Neutrophil (primary cell): ENCODE measurements around the gene GNG7.
"Not testable (repeated sequence)": the region's sequence is repeated elsewhere in the genome, so short reads cannot be mapped to it uniquely, and the experiment has no call there.

ENCODE experiments used
- H3K27ac ChIP-seq: fragments of 200-600 bp; sonication (generic); 2 replicates; pipeline ENCODE4 v1.5.1; 2016; ENCODE audit warnings: mild to moderate bottlenecking, moderate library complexity
- H3K27me3 ChIP-seq: fragments of 200-600 bp; sonication (generic); 2 replicates; pipeline ENCODE4 v1.6.0; 2016; ENCODE audit warnings: mild to moderate bottlenecking
- H3K36me3 ChIP-seq: fragments of 200-600 bp; sonication (generic); 2 replicates; pipeline ENCODE4 v1.5.1; 2017
- H3K4me1 ChIP-seq, 2 experiments: fragments of 200-600 bp in 1 of 2; sonication (generic) in 1 of 2; 1 replicate in 1 of 2; 2 replicates in 1 of 2; pipeline versions ENCODE4 v1.5.1 to v1.6.1; 2013 to 2016; ENCODE audit warnings: low read depth in 1 of 2, low read length in 1 of 2, mild to moderate bottlenecking in 1 of 2, moderate library complexity in 1 of 2; ENCODE audit not compliant: control insufficient read depth in 1 of 2, insufficient read depth in 1 of 2
- H3K4me3 ChIP-seq, 2 experiments: fragments of 200-600 bp in 1 of 2; sonication (generic) in 1 of 2; 1 replicate in 1 of 2; 2 replicates in 1 of 2; pipeline ENCODE4 v1.5.1; 2013 to 2016; ENCODE audit warnings: low read depth in 1 of 2, low read length in 1 of 2, mild to moderate bottlenecking in 1 of 2, moderate library complexity in 1 of 2
- H3K9me3 ChIP-seq: fragments of 200-600 bp; sonication (generic); 2 replicates; pipeline ENCODE4 v1.5.1; 2016
- CTCF ChIP-seq: fragments of 200-600 bp; sonication (generic); IDR thresholded peaks from 2 replicates; pipeline ENCODE4 v1.5.1; 2016; ENCODE audit warnings: antibody characterized with exemption

The GNG7 gene

GRCh38 chr19:2536461-2536860, 166.0 kb downstream of the GNG7 start:
- no peaks in the 10 kb centered on the region for H3K27me3 ChIP-seq
- H3K9me3 ChIP-seq: no peaks in the 10 kb centered on the region
- H3K4me1 ChIP-seq: no peaks in the 10 kb centered on the region
- H3K36me3 ChIP-seq: no peaks in the 10 kb centered on the region
- H3K27ac ChIP-seq: no peak overlapping the region
- no peak overlapping the region for H3K4me3 ChIP-seq
- no peak for TF ChIP-seq CTCF

- H3K27me3 ChIP-seq: no peaks in the 10 kb centered on the region
- H3K36me3 ChIP-seq: no peaks in the 10 kb centered on the region
- H3K27ac ChIP-seq: no peak overlapping the region
- H3K9me3 ChIP-seq: no peaks in the 10 kb centered on the region
- no peak overlapping the region for H3K4me3 ChIP-seq
- no peaks in the 10 kb centered on the region for H3K4me1 ChIP-seq
- TF ChIP-seq CTCF: no peak
Observed at GRCh38 chr19:2534423-2535013, 168.0 kb downstream of the GNG7 start.

GRCh38 chr19:2533686-2534422, 168.6 kb downstream of the GNG7 start:
- H3K4me3 ChIP-seq: no peak overlapping the region
- H3K9me3 ChIP-seq: no peaks in the 10 kb centered on the region
- no peaks in the 10 kb centered on the region for H3K36me3 ChIP-seq
- peaks cover 0 to under 1% of the 10 kb centered on the region in 2 experiments for H3K4me1 ChIP-seq
- H3K27ac ChIP-seq: no peak overlapping the region
- TF ChIP-seq CTCF: no peak
- H3K27me3 ChIP-seq: no peaks in the 10 kb centered on the region

- TF ChIP-seq CTCF: no peak
- no peaks in the 10 kb centered on the region for H3K9me3 ChIP-seq
- no peaks in the 10 kb centered on the region for H3K27me3 ChIP-seq
- no peaks in the 10 kb centered on the region for H3K36me3 ChIP-seq
- H3K4me3 ChIP-seq: no peak overlapping the region
- H3K27ac ChIP-seq: no peak overlapping the region
- H3K4me1 ChIP-seq: peaks cover 0 to 3% of the 10 kb centered on the region in 2 experiments
Observed at GRCh38 chr19:2533072-2533425, 169.4 kb downstream of the GNG7 start.

- H3K27ac ChIP-seq: no peak overlapping the region
- H3K4me3 ChIP-seq: no peak overlapping the region
- no peaks in the 10 kb centered on the region for H3K9me3 ChIP-seq
- peaks cover 0 to 3% of the 10 kb centered on the region in 2 experiments for H3K4me1 ChIP-seq
- no peak for TF ChIP-seq CTCF
- no peaks in the 10 kb centered on the region for H3K36me3 ChIP-seq
- no peaks in the 10 kb centered on the region for H3K27me3 ChIP-seq
Observed at GRCh38 chr19:2532252-2533071, 170.0 kb downstream of the GNG7 start.

GRCh38 chr19:2529942-2530341, 172.6 kb downstream of the GNG7 start:
- H3K27me3 ChIP-seq, H3K36me3 ChIP-seq, H3K27ac ChIP-seq, H3K4me3 ChIP-seq, H3K9me3 ChIP-seq, H3K4me1 ChIP-seq: not testable (repeated sequence)
